HEK293 (cell line): ENCODE results near the gene PAMR1.

ENCODE experiments used
- CTCF ChIP-seq: fragments of 450-650 bp; formaldehyde crosslinking; IDR thresholded peaks from 2 replicates; pipeline ENCODE4 v1.5.1; 2016; ENCODE audit warnings: missing biosample characterization, missing genetic modification characterization
- SP2 ChIP-seq: fragments of 450-650 bp; formaldehyde crosslinking; IDR thresholded peaks from 2 replicates; pipeline ENCODE4 v1.5.1; 2016; ENCODE audit warnings: missing biosample characterization, missing genetic modification characterization
- ZFHX2 ChIP-seq: fragments of 450-650 bp; formaldehyde crosslinking; conservative IDR thresholded peaks from 2 replicates; pipeline ENCODE4 v1.5.1; 2016; ENCODE audit warnings: missing biosample characterization, missing genetic modification characterization
- ZNF157 ChIP-seq: fragments of 450-650 bp; formaldehyde crosslinking; IDR thresholded peaks from 2 replicates; pipeline ENCODE4 v1.5.1; 2016; ENCODE audit warnings: missing biosample characterization, missing genetic modification characterization
- ZNF16 ChIP-seq: fragments of 450-650 bp; formaldehyde crosslinking; IDR thresholded peaks from 2 replicates; pipeline ENCODE4 v1.5.1; 2016; ENCODE audit warnings: low read depth, missing biosample characterization, missing genetic modification characterization
- ZNF18 ChIP-seq: fragments of 450-650 bp; formaldehyde crosslinking; IDR thresholded peaks from 2 replicates; pipeline ENCODE4 v1.5.1; 2016; ENCODE audit warnings: missing biosample characterization, missing genetic modification characterization
- ZNF23 ChIP-seq: fragments of 450-650 bp; formaldehyde crosslinking; IDR thresholded peaks from 2 replicates; pipeline ENCODE4 v1.5.1; 2016; ENCODE audit warnings: missing biosample characterization, missing genetic modification characterization, borderline replicate concordance
- ZNF530 ChIP-seq: fragments of 450-650 bp; formaldehyde crosslinking; IDR thresholded peaks from 2 replicates; pipeline ENCODE4 v1.5.1; 2016; ENCODE audit warnings: low read depth, missing biosample characterization, missing genetic modification characterization

- TF ChIP-seq CTCF (tag by site-specific recombination) = no peak
- TF ChIP-seq ZNF18 (tag by site-specific recombination) = no peak
- no peak for TF ChIP-seq SP2 (tag by site-specific recombination)
- TF ChIP-seq ZNF16 = no peak
- TF ChIP-seq ZFHX2 (tag by site-specific recombination) = no peak
- no peak for TF ChIP-seq ZNF23 (tag by site-specific recombination)
- no peak for TF ChIP-seq ZNF530 (tag by site-specific recombination)
- no peak for TF ChIP-seq ZNF157
These were observed 30.1 kb upstream of the PAMR1 start for GRCh38 chr11:35555488-35555887.
